Measurements from ENCODE around the gene CRYBG3. TPM values are rescaled to one million over a fixed set of nuclear protein-coding genes. Genes with fewer than 3 reads are reported as not detected.
"Not testable (repeated sequence)": the region's sequence is repeated elsewhere in the genome, so short reads cannot be mapped to it uniquely, and the experiment has no call there.

Gene CRYBG3
- total RNA-seq, 2 experiments from 2014 or later = 12.8 to 13.1 TPM

GRCh38 chr3:97822359-97822775 is 556 bp downstream of the CRYBG3 start:
- peak overlapping the region; percentile 93 for H3K4me3 Mint-ChIP-seq
- POLR2A ChIA-PET = interaction anchor here (0.9 to 3.6 kb wide), 28 partner anchors 9 to 1080 kb away, joined by 3 to 56 read pairs (median 4); partner anchors contain the start of genes ARL6, CPOX and RIOX2
- peak; percentile 27 for DNase-seq
- peaks cover 12% of the 10 kb centered on the region for H3K36me3 Mint-ChIP-seq (ENCODE audit: low read depth)
- H3K9me3 Mint-ChIP-seq = no peaks in the 10 kb centered on the region
- H3K27me3 Mint-ChIP-seq = peaks cover 19% of the 10 kb centered on the region
- peak overlapping the region; percentile 77 for H3K27ac Mint-ChIP-seq
- CTCF ChIA-PET = interaction anchor here (1.2 to 3.6 kb wide), 11 partner anchors 9 to 217 kb away, joined by 3 to 17 read pairs (median 7); no protein-coding TSS in a partner anchor
- peaks cover 40% of the 10 kb centered on the region for H3K4me1 Mint-ChIP-seq

- peaks cover 17% of the 10 kb centered on the region for H3K27me3 Mint-ChIP-seq
- DNase-seq = no peak
- no peaks in the 10 kb centered on the region for H3K9me3 Mint-ChIP-seq
- H3K4me3 Mint-ChIP-seq = peak overlapping the region; percentile 93
- peaks cover 12% of the 10 kb centered on the region for H3K36me3 Mint-ChIP-seq (ENCODE audit: low read depth)
- CTCF ChIA-PET = interaction anchor here (0.7 to 3.6 kb wide), 5 partner anchors 15 to 216 kb away, joined by 3 to 17 read pairs (median 7); no protein-coding TSS in a partner anchor
- POLR2A ChIA-PET = interaction anchor here (1.8 to 3.6 kb wide), 3 partner anchors 15 to 147 kb away, joined by 6 to 56 read pairs (median 16); partner anchors contain the start of gene RIOX2
- no peak overlapping the region for H3K27ac Mint-ChIP-seq
- peaks cover 42% of the 10 kb centered on the region for H3K4me1 Mint-ChIP-seq
Measured at GRCh38 chr3:97823046-97824004, 1.5 kb downstream of the CRYBG3 start.

GRCh38 chr3:97825101-97825500 is 3.3 kb downstream of the CRYBG3 start:
- H3K36me3 Mint-ChIP-seq (ENCODE audit: low read depth) = peaks cover 12% of the 10 kb centered on the region
- CTCF ChIA-PET = no interaction called here

GRCh38 chr3:97827741-97828471 is 6.1 kb downstream of the CRYBG3 start:
- no peak overlapping the region for H3K27ac Mint-ChIP-seq
- H3K9me3 Mint-ChIP-seq = peaks cover 4% of the 10 kb centered on the region
- DNase-seq = no peak
- ChIA-PET POLR2A (no interaction called here), CTCF (no interaction called here)
- peaks cover 14% of the 10 kb centered on the region for H3K27me3 Mint-ChIP-seq
- H3K4me1 Mint-ChIP-seq = peaks cover 32% of the 10 kb centered on the region
- H3K4me3 Mint-ChIP-seq = no peak overlapping the region
- peaks cover 14% of the 10 kb centered on the region for H3K36me3 Mint-ChIP-seq (ENCODE audit: low read depth)

More at GRCh38 chr3:97825101-97825500, 3.3 kb downstream of the CRYBG3 start:
- no peak for DNase-seq
- peaks cover 47% of the 10 kb centered on the region for H3K4me1 Mint-ChIP-seq
- H3K27me3 Mint-ChIP-seq = peaks cover 15% of the 10 kb centered on the region
- H3K27ac Mint-ChIP-seq = no peak overlapping the region
- no peaks in the 10 kb centered on the region for H3K9me3 Mint-ChIP-seq
- no peak overlapping the region for H3K4me3 Mint-ChIP-seq
- POLR2A ChIA-PET = no interaction called here

GRCh38 chr3:97829198-97829597 is 7.4 kb downstream of the CRYBG3 start:
- H3K36me3 Mint-ChIP-seq (ENCODE audit: low read depth) = peaks cover 15% of the 10 kb centered on the region
- H3K4me1 Mint-ChIP-seq = peaks cover 20% of the 10 kb centered on the region
- POLR2A ChIA-PET = no interaction called here
- H3K9me3 Mint-ChIP-seq = peaks cover 4% of the 10 kb centered on the region
- CTCF ChIA-PET = interaction anchor here (0.6 kb wide), 2 partner anchors 18 to 95 kb away, joined by 3 read pairs; no protein-coding TSS in a partner anchor
- no peak overlapping the region for H3K4me3 Mint-ChIP-seq
- peaks cover 3% of the 10 kb centered on the region for H3K27me3 Mint-ChIP-seq
- H3K27ac Mint-ChIP-seq = no peak overlapping the region
- no peak for DNase-seq

- CTCF ChIA-PET = no interaction called here
- Mint-ChIP-seq H3K4me1 (peaks cover 8% of the 10 kb centered on the region), H3K36me3 (ENCODE audit: low read depth) (peaks cover 7% of the 10 kb centered on the region), H3K27me3 (no peaks in the 10 kb centered on the region), H3K27ac (no peak overlapping the region), H3K9me3 (peaks cover 4% of the 10 kb centered on the region), H3K4me3 (no peak overlapping the region)
- POLR2A ChIA-PET = no interaction called here
- no peak for DNase-seq
Measured at GRCh38 chr3:97830638-97831037, 8.8 kb downstream of the CRYBG3 start.

GRCh38 chr3:97831140-97831539 is 9.3 kb downstream of the CRYBG3 start:
- Mint-ChIP-seq H3K27me3 (no peaks in the 10 kb centered on the region), H3K4me1 (peaks cover 7% of the 10 kb centered on the region), H3K9me3 (peaks cover 4% of the 10 kb centered on the region), H3K27ac (no peak overlapping the region), H3K4me3 (no peak overlapping the region), H3K36me3 (ENCODE audit: low read depth) (peaks cover 7% of the 10 kb centered on the region)
- DNase-seq = no peak
- CTCF ChIA-PET = no interaction called here
- POLR2A ChIA-PET = interaction anchor here (0.7 kb wide), 1 partner anchor 9 kb away, joined by 3 read pairs; the partner anchor contains the start of gene CRYBG3

- H3K27me3 Mint-ChIP-seq; H3K4me3 Mint-ChIP-seq; H3K36me3 Mint-ChIP-seq (ENCODE audit: low read depth); POLR2A ChIA-PET; DNase-seq; CTCF ChIA-PET; H3K4me1 Mint-ChIP-seq; H3K9me3 Mint-ChIP-seq; H3K27ac Mint-ChIP-seq: not testable (repeated sequence)
Measured at GRCh38 chr3:97833184-97833583, 11.4 kb downstream of the CRYBG3 start.

GRCh38 chr3:97835761-97836160 is 13.9 kb downstream of the CRYBG3 start:
- CTCF ChIA-PET = no interaction called here
- no peak overlapping the region for H3K4me3 Mint-ChIP-seq
- POLR2A ChIA-PET = no interaction called here

GRCh38 chr3:97838393-97838792 is 16.6 kb downstream of the CRYBG3 start:
- no peaks in the 10 kb centered on the region for H3K27me3 Mint-ChIP-seq
- no peak overlapping the region for H3K4me3 Mint-ChIP-seq
- no peak for DNase-seq
- ChIA-PET CTCF (interaction anchor here (0.5 to 1.7 kb wide), 2 partner anchors 16 to 121 kb away, joined by 3 to 7 read pairs; partner anchors contain the start of gene CRYBG3), POLR2A (interaction anchor here (1.2 to 1.7 kb wide), 2 partner anchors 16 to 53 kb away, joined by 3 to 6 read pairs; partner anchors contain the start of gene CRYBG3)
- no peak overlapping the region for H3K27ac Mint-ChIP-seq
- peaks cover 5% of the 10 kb centered on the region for H3K36me3 Mint-ChIP-seq (ENCODE audit: low read depth)
- no peaks in the 10 kb centered on the region for H3K9me3 Mint-ChIP-seq
- peaks cover 2% of the 10 kb centered on the region for H3K4me1 Mint-ChIP-seq

More at GRCh38 chr3:97835761-97836160, 13.9 kb downstream of the CRYBG3 start:
- Mint-ChIP-seq H3K9me3 (peaks cover 4% of the 10 kb centered on the region), H3K27ac (no peak overlapping the region), H3K36me3 (ENCODE audit: low read depth) (peaks cover 7% of the 10 kb centered on the region), H3K4me1 (no peaks in the 10 kb centered on the region), H3K27me3 (no peaks in the 10 kb centered on the region)
- no peak for DNase-seq

GRCh38 chr3:97839944-97840343 is 18.1 kb downstream of the CRYBG3 start:
- no peak for DNase-seq
- peaks cover 15% of the 10 kb centered on the region for H3K36me3 Mint-ChIP-seq (ENCODE audit: low read depth)
- CTCF ChIA-PET = interaction anchor here (0.9 kb wide), 1 partner anchor 17 kb away, joined by 3 read pairs; no protein-coding TSS in a partner anchor
- H3K27ac Mint-ChIP-seq = no peak overlapping the region
- H3K9me3 Mint-ChIP-seq = no peaks in the 10 kb centered on the region
- H3K4me3 Mint-ChIP-seq = no peak overlapping the region
- POLR2A ChIA-PET = no interaction called here
- no peaks in the 10 kb centered on the region for H3K27me3 Mint-ChIP-seq
- peaks cover 2% of the 10 kb centered on the region for H3K4me1 Mint-ChIP-seq

GRCh38 chr3:97841304-97841703 is 19.5 kb downstream of the CRYBG3 start:
- no peak for DNase-seq
- Mint-ChIP-seq H3K27ac (no peak overlapping the region), H3K9me3 (no peaks in the 10 kb centered on the region), H3K4me1 (peaks cover 2% of the 10 kb centered on the region), H3K36me3 (ENCODE audit: low read depth) (peaks cover 22% of the 10 kb centered on the region), H3K27me3 (no peaks in the 10 kb centered on the region), H3K4me3 (no peak overlapping the region)
- CTCF ChIA-PET = interaction anchor here (1.0 kb wide), 1 partner anchor 24 kb away, joined by 4 read pairs; no protein-coding TSS in a partner anchor
- POLR2A ChIA-PET = no interaction called here

GRCh38 chr3:97841956-97842355 is 20.1 kb downstream of the CRYBG3 start:
- peaks cover 25% of the 10 kb centered on the region for H3K36me3 Mint-ChIP-seq (ENCODE audit: low read depth)
- ChIA-PET POLR2A (no interaction called here), CTCF (no interaction called here)
- no peaks in the 10 kb centered on the region for H3K27me3 Mint-ChIP-seq
- peaks cover 2% of the 10 kb centered on the region for H3K4me1 Mint-ChIP-seq
- DNase-seq = no peak
- no peak overlapping the region for H3K4me3 Mint-ChIP-seq
- H3K27ac Mint-ChIP-seq = no peak overlapping the region
- H3K9me3 Mint-ChIP-seq = no peaks in the 10 kb centered on the region

Data from activated CD4-positive, alpha-beta memory T cell treated with anti-CD3 and anti-CD28 coated beads, Interleukin-2, amount 10 ng/mL, durations not matched to agents 7 days and 5 days (primary cell).